Stimulated activated CD4-positive, alpha-beta T cell treated with anti-CD3 and anti-CD28 coated beads, Interleukin-4, amount 100 ng/mL, for 1 hour (primary cell): Measurements from ENCODE around the gene FMNL2.

ENCODE experiments used
- DNase-seq: peaks from one replicate; pipeline ENCODE4 v3.0.0-alpha.2; 2020

FMNL2 gene

DNA sequence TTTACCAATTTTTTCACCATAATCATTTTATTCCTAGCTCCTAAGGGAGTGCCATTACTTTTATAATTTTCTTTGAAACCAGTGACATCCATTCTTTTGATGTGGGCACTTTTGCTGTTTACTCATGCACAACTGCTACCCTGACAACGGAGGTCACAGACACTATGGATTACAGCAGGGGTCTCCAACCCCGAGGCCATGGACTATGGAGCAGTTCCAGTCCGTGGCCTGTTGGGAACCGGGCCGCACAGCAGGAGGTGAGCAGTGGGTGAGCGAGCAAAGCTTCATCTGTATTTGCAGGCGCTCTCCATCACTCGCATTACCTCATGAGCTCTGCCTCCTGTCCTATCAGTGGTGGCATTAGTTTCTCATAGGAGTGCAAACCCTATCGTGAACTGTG, 347.7 kb downstream of the FMNL2 start:
- DNase-seq = no peak

GRCh38 chr2:152683400-152683799, 348.4 kb downstream of the FMNL2 start:
- DNase-seq = no peak

DNA sequence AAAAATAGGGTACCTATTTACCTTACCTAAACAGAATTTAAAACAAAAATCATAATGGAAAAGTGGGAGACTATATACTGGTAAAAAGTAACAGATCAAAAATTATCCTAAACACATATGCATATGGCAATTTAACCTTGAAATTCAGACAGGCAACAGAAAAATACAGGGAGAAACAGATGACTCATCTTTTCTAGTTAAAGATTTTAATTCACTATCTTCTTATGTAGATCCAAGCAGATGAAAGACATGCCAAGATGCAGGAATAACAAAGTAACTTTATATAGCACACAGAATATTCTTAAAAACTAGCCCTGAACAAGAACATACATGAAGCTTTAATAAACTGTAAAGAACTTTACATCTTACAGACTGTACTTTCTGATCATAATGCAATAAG, 351.3 kb downstream of the FMNL2 start:
- DNase-seq = no peak

DNA sequence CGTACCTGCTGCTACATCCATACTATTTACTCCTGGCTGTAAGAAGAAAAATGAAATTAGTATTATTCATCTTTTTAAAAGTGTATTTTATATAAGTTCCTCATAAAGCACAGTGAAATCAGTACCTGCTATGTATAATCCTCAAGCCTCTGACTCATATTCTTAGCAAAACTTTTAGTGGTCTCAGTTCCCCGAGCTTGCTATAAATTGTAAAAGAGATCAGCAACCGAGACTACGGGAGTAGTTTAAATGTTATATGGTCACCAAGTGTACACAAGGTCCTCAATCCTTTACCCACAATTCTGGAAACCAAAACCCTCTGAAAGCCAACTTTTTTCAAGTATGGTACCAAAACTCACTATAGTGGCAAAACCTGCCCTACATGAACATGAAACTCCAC, 358.1 kb downstream of the FMNL2 start:
- DNase-seq = no peak

- peak; percentile 31 for DNase-seq
Observed at GRCh38 chr2:152694161-152694661, 359.2 kb downstream of the FMNL2 start.

DNA sequence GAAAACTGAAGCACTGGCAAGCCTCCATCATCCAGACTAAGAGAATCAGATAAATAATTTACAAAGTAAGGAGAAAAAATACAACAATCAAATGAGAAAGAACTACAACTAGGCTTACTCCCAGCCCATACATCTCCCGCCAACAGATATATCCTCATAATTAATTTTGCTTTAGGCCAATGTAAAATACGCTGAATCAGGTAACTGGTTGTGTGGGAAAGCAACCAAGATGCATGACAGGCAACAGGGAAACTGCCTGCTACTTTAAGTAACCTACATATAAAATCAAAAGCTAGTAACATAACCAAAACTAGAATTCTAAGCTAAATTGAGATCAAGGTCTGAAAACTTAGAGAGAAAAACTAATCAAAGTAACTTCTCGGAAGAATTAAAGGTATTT, 360.8 kb downstream of the FMNL2 start:
- no peak for DNase-seq

- no peak for DNase-seq
Observed at GRCh38 chr2:152696476-152696875, 361.5 kb downstream of the FMNL2 start.
